ENCODE data around the gene TMEM185A.
"Not testable (repeated sequence)": the region's sequence is repeated elsewhere in the genome, so short reads cannot be mapped to it uniquely, and the experiment has no call there.

Gene TMEM185A

GRCh38 chrX:149551939-149552248 is 79.7 kb downstream of the TMEM185A start:
- not testable (repeated sequence) for DNase-seq (ENCODE audit: low read depth, low spot score)

GRCh38 chrX:149551245-149551938 is 80.2 kb downstream of the TMEM185A start:
- not testable (repeated sequence) for DNase-seq (ENCODE audit: low read depth, low spot score)

- DNase-seq (ENCODE audit: low read depth, low spot score) = not testable (repeated sequence)
These were observed 81.1 kb downstream of the TMEM185A start for GRCh38 chrX:149550454-149550853.

- DNase-seq (ENCODE audit: low read depth, low spot score) = not testable (repeated sequence)
These were observed 81.9 kb downstream of the TMEM185A start, which contains the start of gene HSFX3 for GRCh38 chrX:149549701-149550100. TSS of gene HSFX3 (minus strand) at chrX:149549924. CDS start at chrX:149549852, 72 bp downstream.

GRCh38 chrX:149547782-149548181 is 83.8 kb downstream of the TMEM185A start:
- DNase-seq (ENCODE audit: low read depth, low spot score) = not testable (repeated sequence)

- DNase-seq (ENCODE audit: low read depth, low spot score) = not testable (repeated sequence)
These were observed 84.6 kb downstream of the TMEM185A start for GRCh38 chrX:149546962-149547361.
